HCT116 (cell line): ENCODE results near the gene ZC2HC1C. TPM values are rescaled to one million over a fixed set of nuclear protein-coding genes. Genes with fewer than 3 reads are reported as not detected.

ENCODE experiments used
- ATAC-seq: fragments of 200-7000 bp; cut with Tn5 transposase; 2 replicates; pipeline ENCODE4 v1.9.1; 2020; ENCODE audit warnings: mild to moderate bottlenecking, moderate library complexity
- BruUV-seq: library from RNA; stranded (reverse); fragments of 400-500 nt; replicated peaks from 2 replicates; lab custom pipeline; 2021; lab: Mats Ljungman, UMichigan
- CTCF ChIA-PET: fragments of 300-600 bp; sonication (Branson Sonifier 250); formaldehyde crosslinking; loops from one replicate; lab custom pipeline; 2021; ENCODE audit warnings: antibody characterized with exemption; lab: Charles Lee
- POLR2A ChIA-PET: fragments of 300-600, 350-600 bp; sonication (Branson Sonifier 250); formaldehyde crosslinking; loops from one replicate; lab custom pipeline; 2021; ENCODE audit warnings: antibody characterized with exemption; lab: Charles Lee
- RAD21 ChIA-PET, 2 experiments: fragments of 300-600 bp; sonication (Branson Sonifier 250); formaldehyde crosslinking; loops; one replicate each; lab custom pipeline; 2023; ENCODE audit warnings: low total read pairs in 2 of 2; ENCODE audit not compliant: uncharacterized antibody in 2 of 2, unreplicated experiment in 2 of 2, low non-redundant PET in 1 of 2; lab: Charles Lee
- DNase-seq: peaks from one replicate; pipeline ENCODE4 v3.0.0-alpha.2; 2010; ENCODE audit warnings: low read depth, low spot score
- H2AFZ ChIP-seq: fragments of 200-600 bp; shearing (Covaris generic), sonication (generic); 2 replicates; pipeline ENCODE4 v1.6.1; 2017; ENCODE audit warnings: low read depth, mixed run types, mixed read lengths, antibody characterized with exemption, low read length; ENCODE audit not compliant: poor library complexity, severe bottlenecking
- H3K27ac ChIP-seq: 2 replicates; pipeline ENCODE4 v1.5.1; 2012; ENCODE audit warnings: low read depth, low read length
- H3K27me3 ChIP-seq: fragments of 200-600 bp; sonication (generic); 2 replicates; pipeline ENCODE4 v1.6.1; 2016; ENCODE audit warnings: mixed run types, low read length, mixed read lengths; ENCODE audit not compliant: insufficient read depth
- H3K36me3 ChIP-seq, 2 experiments: fragments of 200-500 bp in 1 of 2; fragments of 200-600 bp in 1 of 2; sonication (Bioruptor generic) in 1 of 2; sonication (generic) in 1 of 2; 2 replicates each; pipeline versions ENCODE4 v1.5.1 to v1.6.1; 2014 to 2016; ENCODE audit warnings: low read length in 2 of 2, inconsistent platforms in 1 of 2, mixed read lengths in 1 of 2, mixed run types in 1 of 2; ENCODE audit not compliant: insufficient read depth in 2 of 2, control insufficient read depth in 1 of 2
- H3K4me1 ChIP-seq, 2 experiments: fragments of 200-600 bp in 1 of 2; sonication (generic) in 1 of 2; 2 replicates each; pipeline versions ENCODE4 v1.5.1 to v1.6.1; 2012 to 2017; ENCODE audit warnings: low read length in 2 of 2, inconsistent platforms in 1 of 2, mild to moderate bottlenecking in 1 of 2, mixed read lengths in 1 of 2, mixed run types in 1 of 2, moderate library complexity in 1 of 2; ENCODE audit not compliant: insufficient read depth in 2 of 2, control insufficient read depth in 1 of 2
- H3K4me2 ChIP-seq: fragments of 200-600 bp; sonication (generic); 2 replicates; pipeline ENCODE4 v1.6.1; 2017; ENCODE audit warnings: mixed run types, low read length, mixed read lengths
- H3K4me3 ChIP-seq, 2 experiments: fragments of 200-600 bp in 1 of 2; sonication (generic) in 1 of 2; replicated peaks in 1 of 2; 2 replicates each; pipeline ENCODE4 v1.5.1; 2011 to 2016; ENCODE audit warnings: low read length in 2 of 2, control low read depth in 1 of 2, low read depth in 1 of 2, mild to moderate bottlenecking in 1 of 2, mixed read lengths in 1 of 2, mixed run types in 1 of 2
- H3K79me2 ChIP-seq: fragments of 200-600 bp; sonication (generic); 2 replicates; pipeline ENCODE4 v1.6.1; 2017; ENCODE audit warnings: mild to moderate bottlenecking, mixed run types, low read length, moderate library complexity, mixed read lengths; ENCODE audit not compliant: insufficient read depth
- H3K9ac ChIP-seq: fragments of 200-600 bp; sonication (generic); 2 replicates; pipeline ENCODE4 v1.6.1; 2016; ENCODE audit warnings: low read length, mixed read lengths
- H3K9me2 ChIP-seq: fragments of 200-600 bp; sonication (generic), shearing (Covaris generic); 2 replicates; pipeline ENCODE4 v1.6.1; 2017; ENCODE audit warnings: mixed run types, mild to moderate bottlenecking, moderate library complexity; ENCODE audit not compliant: insufficient read depth
- H3K9me3 ChIP-seq, 2 experiments: fragments of 200-500 bp in 1 of 2; fragments of 200-600 bp in 1 of 2; sonication (Bioruptor generic) in 1 of 2; sonication (generic) in 1 of 2; 2 replicates each; pipeline ENCODE4 v1.6.1; 2014 to 2017; ENCODE audit warnings: low read length in 2 of 2, mixed read lengths in 2 of 2, inconsistent platforms in 1 of 2, low read depth in 1 of 2, mild to moderate bottlenecking in 1 of 2, mixed run types in 1 of 2, moderate library complexity in 1 of 2; ENCODE audit not compliant: control insufficient read depth in 1 of 2, insufficient read depth in 1 of 2
- H4K20me1 ChIP-seq: fragments of 200-600 bp; sonication (generic), shearing (Covaris generic); 2 replicates; pipeline ENCODE4 v1.6.1; 2017; ENCODE audit warnings: mixed run types, mild to moderate bottlenecking, moderate library complexity; ENCODE audit not compliant: insufficient read depth
- EGR1 ChIP-seq: IDR thresholded peaks from 2 replicates; pipeline ENCODE4 v1.6.1; 2012; ENCODE audit warnings: low read depth
- ELF1 ChIP-seq: IDR thresholded peaks from 2 replicates; pipeline ENCODE4 v1.6.1; 2012; ENCODE audit warnings: low read depth, borderline replicate concordance
- EZH2phosphoT487 ChIP-seq: fragments of 200-600 bp; IDR thresholded peaks from 2 replicates; pipeline ENCODE4 v1.6.1; 2018; ENCODE audit warnings: antibody characterized with exemption, borderline replicate concordance
- JUND ChIP-seq: IDR thresholded peaks from 2 replicates; pipeline ENCODE4 v1.6.1; 2012
- POLR2A ChIP-seq: IDR thresholded peaks from 2 replicates; pipeline ENCODE4 v1.7.0; 2011; ENCODE audit warnings: borderline replicate concordance; ENCODE audit not compliant: insufficient read depth, insufficient read length; ENCODE audit errors: extremely low read depth
- POLR2AphosphoS5 ChIP-seq: IDR thresholded peaks from 2 replicates; pipeline ENCODE4 v1.6.1; 2011; ENCODE audit warnings: mild to moderate bottlenecking, low read depth, low read length, moderate library complexity
- RAD21 ChIP-seq: IDR thresholded peaks from 2 replicates; pipeline ENCODE4 v1.6.1; 2012; ENCODE audit warnings: low read depth, mild to moderate bottlenecking
- SIN3A ChIP-seq: IDR thresholded peaks from 2 replicates; pipeline ENCODE4 v1.6.1; 2012; ENCODE audit warnings: low read depth
- SRF ChIP-seq: IDR thresholded peaks from 2 replicates; pipeline ENCODE4 v1.6.1; 2012; ENCODE audit warnings: low read depth
- TCF7L2 ChIP-seq: IDR thresholded peaks from 2 replicates; pipeline ENCODE4 v1.7.0; 2011; ENCODE audit warnings: borderline replicate concordance, inconsistent platforms; ENCODE audit not compliant: insufficient read depth, insufficient read length; ENCODE audit errors: extremely low read depth
- YY1 ChIP-seq: IDR thresholded peaks from 2 replicates; pipeline ENCODE4 v1.6.1; 2011; ENCODE audit warnings: low read length, low read depth, moderate library complexity, mild to moderate bottlenecking; ENCODE audit not compliant: insufficient replicate concordance; ENCODE audit errors: extremely low read depth
- ZFX ChIP-seq: fragments of 450-650 bp; IDR thresholded peaks from 2 replicates; pipeline ENCODE4 v1.6.1; 2017
- ZNF274 ChIP-seq: fragments of 200-500 bp; sonication (Bioruptor generic); IDR thresholded peaks from 2 replicates; pipeline ENCODE4 v1.6.1; 2014; ENCODE audit warnings: mild to moderate bottlenecking, low read depth, low read length, inconsistent platforms
- intact Hi-C: fragments of 100-400 bp; cut with micrococcal nuclease; formaldehyde crosslinking; loops from 2 replicates; pipeline ENCODE4 v1.10.0; 2022
- total RNA-seq: library from RNA; stranded (reverse); gene quantifications from one replicate; pipeline ENCODE4 v1.2.1, GENCODE V29; 2021; ENCODE audit not compliant: unreplicated experiment
- TF ChIP-seq, protein P1 (sequence below), 3 experiments: fragments of 200-600 bp in 1 of 3; sonication (generic) in 1 of 3; IDR thresholded peaks in 2 of 3; conservative IDR thresholded peaks in 1 of 3; 2 replicates each; pipeline ENCODE4 v1.5.1; 2012 to 2017; ENCODE audit warnings: low read depth in 2 of 3, low read length in 2 of 3, antibody characterized with exemption in 1 of 3, borderline replicate concordance in 1 of 3, control low read depth in 1 of 3, mild to moderate bottlenecking in 1 of 3, mixed read lengths in 1 of 3, mixed run types in 1 of 3, moderate library complexity in 1 of 3; ENCODE audit not compliant: insufficient read depth in 1 of 3
- TF ChIP-seq, protein P2 (sequence below): IDR thresholded peaks from 2 replicates; pipeline ENCODE4 v1.6.1; 2012

The ZC2HC1C gene
- total RNA-seq, 1 experiment from 2014 or later: 0.98 TPM

DNA sequence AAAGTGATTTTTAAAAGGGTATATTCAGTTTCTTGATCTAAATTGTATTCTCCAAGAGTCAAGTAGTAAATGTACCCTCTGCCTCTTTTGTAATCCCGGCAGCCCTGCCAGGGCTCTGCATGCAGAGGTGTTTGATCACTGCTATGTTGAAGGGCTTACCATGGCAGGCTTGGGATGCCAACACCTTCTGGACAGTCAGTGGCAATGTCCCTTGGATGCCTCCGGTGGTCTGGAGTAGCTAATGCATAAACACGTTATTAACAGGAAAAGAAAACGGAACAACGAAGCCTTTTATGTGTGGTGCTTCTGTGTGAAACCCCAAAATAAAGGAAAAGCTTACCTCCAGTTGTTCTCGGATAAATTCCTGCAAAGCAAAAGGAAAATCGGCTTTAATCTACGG, 46.8 kb upstream of the ZC2HC1C start:
- ChIA-PET CTCF (interaction anchor here (0.6 to 1.4 kb wide), 4 partner anchors 9 to 161 kb away, joined by 4 to 7 read pairs (median 5); no protein-coding TSS in a partner anchor), POLR2A (no interaction called here), RAD21 (interaction anchor here in 1 of 2 experiments (1.0 kb wide), 1 partner anchor 66 kb away, joined by 3 read pairs; no protein-coding TSS in a partner anchor)
- ATAC-seq (peak; percentile 93), DNase-seq (no peak)
- no peaks in the 10 kb centered on the region for H3K27me3 ChIP-seq
- intact Hi-C loops: no loop called here
- no peaks in the 10 kb centered on the region for H4K20me1 ChIP-seq
- H3K79me2 ChIP-seq: no peaks in the 10 kb centered on the region
- H3K4me1 ChIP-seq: no peaks in the 10 kb centered on the region
- peaks cover 11% of the 10 kb centered on the region in 2 experiments; a peak in 3 of 4 replicates for H3K36me3 ChIP-seq
- H3K4me3 ChIP-seq: no peak overlapping the region
- no peak overlapping the region for H3K27ac ChIP-seq
- H3K9me3 ChIP-seq: no peaks in the 10 kb centered on the region
- H3K9ac ChIP-seq: no peak overlapping the region
- H3K4me2 ChIP-seq: no peak overlapping the region
- no TSS peak for BruUV-seq
- H3K9me2 ChIP-seq: no peaks in the 10 kb centered on the region
- no peak overlapping the region for H2AFZ ChIP-seq
- TF ChIP-seq, protein P1, sequence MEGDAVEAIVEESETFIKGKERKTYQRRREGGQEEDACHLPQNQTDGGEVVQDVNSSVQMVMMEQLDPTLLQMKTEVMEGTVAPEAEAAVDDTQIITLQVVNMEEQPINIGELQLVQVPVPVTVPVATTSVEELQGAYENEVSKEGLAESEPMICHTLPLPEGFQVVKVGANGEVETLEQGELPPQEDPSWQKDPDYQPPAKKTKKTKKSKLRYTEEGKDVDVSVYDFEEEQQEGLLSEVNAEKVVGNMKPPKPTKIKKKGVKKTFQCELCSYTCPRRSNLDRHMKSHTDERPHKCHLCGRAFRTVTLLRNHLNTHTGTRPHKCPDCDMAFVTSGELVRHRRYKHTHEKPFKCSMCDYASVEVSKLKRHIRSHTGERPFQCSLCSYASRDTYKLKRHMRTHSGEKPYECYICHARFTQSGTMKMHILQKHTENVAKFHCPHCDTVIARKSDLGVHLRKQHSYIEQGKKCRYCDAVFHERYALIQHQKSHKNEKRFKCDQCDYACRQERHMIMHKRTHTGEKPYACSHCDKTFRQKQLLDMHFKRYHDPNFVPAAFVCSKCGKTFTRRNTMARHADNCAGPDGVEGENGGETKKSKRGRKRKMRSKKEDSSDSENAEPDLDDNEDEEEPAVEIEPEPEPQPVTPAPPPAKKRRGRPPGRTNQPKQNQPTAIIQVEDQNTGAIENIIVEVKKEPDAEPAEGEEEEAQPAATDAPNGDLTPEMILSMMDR (IDR thresholded peaks at IDR 0.05 in 2 of 3, conservative IDR thresholded peaks at IDR 0.05 in 1 of 3; ENCODE audit: borderline replicate concordance in 1 of 3, insufficient read depth in 1 of 3, low read depth in 2 of 3, low read length in 2 of 3): peak; percentile 8 to 66 (median 65); a peak in 5 of 6 replicates
- no peak for TF ChIP-seq YY1

DNA sequence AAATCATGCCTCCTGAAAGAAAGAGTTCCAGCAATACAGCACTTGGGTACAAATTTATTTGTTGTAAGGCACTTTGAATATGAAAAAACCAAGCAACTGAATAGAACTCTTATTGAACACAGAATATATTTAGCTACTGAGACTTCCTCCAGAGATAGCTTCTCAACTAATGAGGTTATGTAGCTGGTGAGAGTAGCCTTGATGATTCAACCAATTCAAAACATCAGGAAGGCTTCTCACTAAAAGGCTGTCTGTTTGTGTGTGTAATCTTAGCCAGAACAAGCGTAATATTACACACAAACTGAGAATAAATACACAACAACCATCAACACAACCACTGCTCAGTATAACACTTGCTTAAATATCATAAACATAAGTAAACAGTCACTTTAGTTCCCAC, 46.3 kb upstream of the ZC2HC1C start:
- POLR2A ChIA-PET: no interaction called here
- Histone ChIP-seq H3K27me3 (no peaks in the 10 kb centered on the region), H3K4me2 (no peak overlapping the region), H3K4me3 (no peak overlapping the region), H4K20me1 (no peaks in the 10 kb centered on the region), H3K27ac (no peak overlapping the region), H2AFZ (no peak overlapping the region), H3K9me2 (no peaks in the 10 kb centered on the region), H3K9me3 (no peaks in the 10 kb centered on the region), H3K79me2 (no peaks in the 10 kb centered on the region), H3K4me1 (no peaks in the 10 kb centered on the region), H3K36me3 (peaks cover 9 to 10% of the 10 kb centered on the region in 2 experiments; a peak in 3 of 4 replicates), H3K9ac (no peak overlapping the region)
- DNase-seq: no peak
- CTCF ChIA-PET: interaction anchor here (0.6 to 1.4 kb wide), 4 partner anchors 9 to 162 kb away, joined by 4 to 7 read pairs (median 5); no protein-coding TSS in a partner anchor
- ATAC-seq: no peak
- RAD21 ChIA-PET: interaction anchor here in 1 of 2 experiments (1.0 kb wide), 1 partner anchor 65 kb away, joined by 3 read pairs; no protein-coding TSS in a partner anchor
- no TSS peak for BruUV-seq
- intact Hi-C loops: no loop called here
- TF ChIP-seq ZNF274 (no peak), TCF7L2 (no peak), ELF1 (no peak), JUND (no peak), ZFX (no peak), SIN3A (no peak), EGR1 (no peak), RAD21 (no peak), EZH2phosphoT487 (no peak), POLR2A (no peak), POLR2AphosphoS5 (no peak), SRF (no peak)
- TF ChIP-seq, protein P2, sequence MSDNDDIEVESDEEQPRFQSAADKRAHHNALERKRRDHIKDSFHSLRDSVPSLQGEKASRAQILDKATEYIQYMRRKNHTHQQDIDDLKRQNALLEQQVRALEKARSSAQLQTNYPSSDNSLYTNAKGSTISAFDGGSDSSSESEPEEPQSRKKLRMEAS: no peak
- TF ChIP-seq, protein P1 (IDR thresholded peaks at IDR 0.05 in 2 of 3, conservative IDR thresholded peaks at IDR 0.05 in 1 of 3; ENCODE audit: borderline replicate concordance in 1 of 3, insufficient read depth in 1 of 3, low read depth in 2 of 3, low read length in 2 of 3): no peak
